NCI-H1105 (cell line): Measurements from ENCODE around the gene CREB1.
"Not testable (repeated sequence)": the region's sequence is repeated elsewhere in the genome, so short reads cannot be mapped to it uniquely, and the experiment has no call there.

Experiments used
- DNase-seq: peaks from one replicate; lab custom pipeline; 2025; lab: John Stamatoyannopoulos, UW

Gene CREB1

GRCh38 chr2:207617011-207617671, 87.4 kb downstream of the CREB1 start:
- DNase-seq, result no peak

- DNase-seq, result no peak
Measured at GRCh38 chr2:207619764-207620203, 90.0 kb downstream of the CREB1 start.

- DNase-seq, result no peak
Measured at GRCh38 chr2:207621501-207622039, 91.8 kb downstream of the CREB1 start.

GRCh38 chr2:207624185-207625013, 94.6 kb downstream of the CREB1 start:
- peak; percentile 41 for DNase-seq

GRCh38 chr2:207625014-207625907, 95.5 kb downstream of the CREB1 start, which contains the start of gene METTL21A:
TSS of gene METTL21A (minus strand) at chr2:207625394. CDS start at chr2:207624375, 1,019 bp downstream.
- DNase-seq, result peak; percentile 81

GRCh38 chr2:207629553-207629952, 99.8 kb downstream of the CREB1 start:
- DNase-seq, result no peak

GRCh38 chr2:207630491-207630890, 100.7 kb downstream of the CREB1 start:
- DNase-seq, result no peak

GRCh38 chr2:207632575-207633493, 103.1 kb downstream of the CREB1 start:
- no peak for DNase-seq

- DNase-seq, result no peak
Measured at GRCh38 chr2:207633686-207634085, 103.9 kb downstream of the CREB1 start.

- no peak for DNase-seq
Measured at GRCh38 chr2:207635468-207636200, 105.9 kb downstream of the CREB1 start.

GRCh38 chr2:207639288-207639687, 109.5 kb downstream of the CREB1 start:
- DNase-seq, result not testable (repeated sequence)

GRCh38 chr2:207640160-207640559, 110.4 kb downstream of the CREB1 start:
- no peak for DNase-seq

GRCh38 chr2:207640661-207641060, 110.9 kb downstream of the CREB1 start:
- no peak for DNase-seq

- DNase-seq, result no peak
Measured at GRCh38 chr2:207643892-207644291, 114.1 kb downstream of the CREB1 start.

GRCh38 chr2:207646582-207646981, 116.8 kb downstream of the CREB1 start:
- not testable (repeated sequence) for DNase-seq
